Skeletal muscle tissue (tissue), 4 donors: Measurements from ENCODE around the gene DPF1. TPM values are rescaled to one million over a fixed set of nuclear protein-coding genes. Genes with fewer than 3 reads are reported as not detected.

ENCODE experiments used
- H3K27ac ChIP-seq: one replicate; pipeline ENCODE4 v1.7.0; 2013; ENCODE audit warnings: mild to moderate bottlenecking, low read depth, low read length, inconsistent platforms
- H3K27me3 ChIP-seq, 3 donors: one replicate each; pipeline ENCODE4 v1.7.0; 2013; ENCODE audit warnings: low read length in 3 of 3; ENCODE audit not compliant: control insufficient read depth in 3 of 3, insufficient read depth in 3 of 3
- H3K36me3 ChIP-seq, 3 donors: one replicate each; pipeline ENCODE4 v1.7.0; 2013; ENCODE audit warnings: low read length in 3 of 3; ENCODE audit not compliant: control insufficient read depth in 3 of 3, insufficient read depth in 3 of 3
- H3K4me1 ChIP-seq, 3 donors: one replicate each; pipeline ENCODE4 v1.7.0; 2013; ENCODE audit warnings: low read length in 3 of 3, mild to moderate bottlenecking in 3 of 3; ENCODE audit not compliant: control insufficient read depth in 3 of 3, insufficient read depth in 3 of 3
- H3K4me3 ChIP-seq, 3 donors: one replicate each; pipeline ENCODE4 v1.7.0; 2013; ENCODE audit warnings: low read length in 3 of 3
- H3K9ac ChIP-seq, 3 donors: one replicate each; pipeline ENCODE4 v1.7.0; 2013; ENCODE audit warnings: low read length in 3 of 3, mild to moderate bottlenecking in 3 of 3, moderate library complexity in 2 of 3, low read depth in 1 of 3
- H3K9me3 ChIP-seq, 3 donors: one replicate each; pipeline ENCODE4 v1.7.0; 2013; ENCODE audit warnings: low read length in 3 of 3; ENCODE audit not compliant: control insufficient read depth in 3 of 3
- total RNA-seq: library from RNA; depleted of rRNA; stranded (reverse); fragments of >200 nt; gene quantifications from one replicate; pipeline ENCODE4 v1.2.3, GENCODE V29; 2014
- donor health status: Osteomylitis.

DPF1 gene
- total RNA-seq, 1 donor from 2014 or later: 1.0 TPM

DNA sequence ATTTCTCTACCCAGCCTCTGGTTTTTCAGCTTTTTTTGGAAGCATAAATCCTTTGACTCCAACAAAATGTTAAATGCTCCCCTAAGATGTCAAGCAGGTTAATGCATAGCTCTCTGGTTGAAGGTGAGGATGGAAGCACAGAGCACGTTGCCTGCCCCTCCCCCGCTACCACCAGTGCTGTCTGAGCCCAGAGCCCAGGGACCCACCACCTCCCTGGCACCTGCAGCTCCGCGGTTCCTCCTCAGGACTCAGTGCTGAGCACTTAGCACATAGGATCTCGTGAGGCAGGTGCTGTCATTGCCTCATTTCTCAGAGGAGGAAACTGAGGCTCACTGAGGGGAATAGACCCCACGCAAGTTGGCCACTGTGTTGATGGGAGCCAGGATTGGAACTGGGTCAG lies 48.6 kb downstream of the DPF1 start:
- Histone ChIP-seq H3K9me3 (no peaks in the 10 kb centered on the region), H3K27ac (no peak overlapping the region), H3K4me3 (peak overlapping the region in 1 of 3 donors; percentile 84), H3K27me3 (no peaks in the 10 kb centered on the region), H3K36me3 (peaks cover 0 to 8% (median 0%) of the 10 kb centered on the region in 3 donors), H3K4me1 (peaks cover 18 to 35% (median 31%) of the 10 kb centered on the region in 3 donors), H3K9ac (peak overlapping the region in 1 of 3 donors; percentile 64)

- H3K4me1 ChIP-seq: peaks cover 18 to 35% (median 31%) of the 10 kb centered on the region in 3 donors
- peak overlapping the region; percentile 96 for H3K27ac ChIP-seq
- no peaks in the 10 kb centered on the region for H3K27me3 ChIP-seq
- H3K9me3 ChIP-seq: no peaks in the 10 kb centered on the region
- peaks cover 0 to 6% (median 2%) of the 10 kb centered on the region in 3 donors for H3K36me3 ChIP-seq
- peak overlapping the region; percentile 38 to 90 (median 68) for H3K9ac ChIP-seq
- peak overlapping the region in 2 of 3 donors; percentile 60 to 84 for H3K4me3 ChIP-seq
Observed at GRCh38 chr19:38173291-38174041, 50.6 kb downstream of the DPF1 start.

DNA sequence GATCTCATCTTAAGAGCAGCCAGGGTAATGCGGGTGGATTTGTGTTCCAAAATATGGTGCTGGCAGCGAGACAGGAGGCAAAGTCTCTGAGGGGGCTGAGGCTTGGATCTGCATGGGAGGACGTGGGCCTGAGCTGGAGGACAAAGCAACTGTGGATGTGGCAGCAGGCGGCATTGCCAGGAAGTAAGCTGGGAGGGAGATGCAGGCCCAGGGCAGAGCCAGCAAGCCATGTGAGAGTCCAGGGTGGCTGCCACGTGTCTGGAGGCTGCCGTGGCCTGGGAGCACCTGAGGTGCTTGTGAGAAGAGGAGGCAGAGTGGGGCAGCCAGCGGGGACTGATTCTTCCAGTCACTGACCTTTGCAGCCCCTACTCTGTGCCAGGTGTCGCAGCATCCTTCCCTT lies 52.0 kb downstream of the DPF1 start:
- peaks cover 18 to 33% (median 31%) of the 10 kb centered on the region in 3 donors for H3K4me1 ChIP-seq
- peaks cover 0 to 4% (median 2%) of the 10 kb centered on the region in 3 donors for H3K36me3 ChIP-seq
- H3K4me3 ChIP-seq: peak overlapping the region in 1 of 3 donors; percentile 3
- no peaks in the 10 kb centered on the region for H3K9me3 ChIP-seq
- peak overlapping the region in 2 of 3 donors; percentile 65 to 79 for H3K9ac ChIP-seq
- peak overlapping the region; percentile 96 for H3K27ac ChIP-seq
- no peaks in the 10 kb centered on the region for H3K27me3 ChIP-seq

DNA sequence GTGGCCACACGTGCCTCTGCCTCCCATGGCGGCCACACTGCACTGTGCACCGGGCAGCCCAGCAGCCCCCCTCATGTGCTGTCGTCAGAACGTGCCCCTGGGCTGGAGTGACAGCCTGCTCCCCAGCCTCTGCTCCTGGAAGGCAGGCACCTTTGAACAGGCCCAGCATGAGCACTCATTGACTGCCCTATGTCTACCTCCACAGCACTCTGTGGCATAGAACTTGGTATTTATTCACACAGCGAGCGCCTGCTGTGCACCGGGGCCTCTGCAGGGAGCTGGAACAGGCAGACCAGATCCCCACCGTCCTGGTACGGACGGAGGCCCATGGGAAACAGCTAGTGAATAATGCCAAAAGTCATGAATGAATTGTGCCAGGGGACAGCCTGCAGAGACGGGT lies 53.7 kb downstream of the DPF1 start:
- no peaks in the 10 kb centered on the region for H3K27me3 ChIP-seq
- H3K9me3 ChIP-seq: no peaks in the 10 kb centered on the region
- peaks cover 3 to 5% (median 3%) of the 10 kb centered on the region in 3 donors for H3K36me3 ChIP-seq
- H3K9ac ChIP-seq: peak overlapping the region in 1 of 3 donors; percentile 40
- peaks cover 18 to 31% (median 29%) of the 10 kb centered on the region in 3 donors for H3K4me1 ChIP-seq
- H3K27ac ChIP-seq: no peak overlapping the region
- H3K4me3 ChIP-seq: no peak overlapping the region

DNA sequence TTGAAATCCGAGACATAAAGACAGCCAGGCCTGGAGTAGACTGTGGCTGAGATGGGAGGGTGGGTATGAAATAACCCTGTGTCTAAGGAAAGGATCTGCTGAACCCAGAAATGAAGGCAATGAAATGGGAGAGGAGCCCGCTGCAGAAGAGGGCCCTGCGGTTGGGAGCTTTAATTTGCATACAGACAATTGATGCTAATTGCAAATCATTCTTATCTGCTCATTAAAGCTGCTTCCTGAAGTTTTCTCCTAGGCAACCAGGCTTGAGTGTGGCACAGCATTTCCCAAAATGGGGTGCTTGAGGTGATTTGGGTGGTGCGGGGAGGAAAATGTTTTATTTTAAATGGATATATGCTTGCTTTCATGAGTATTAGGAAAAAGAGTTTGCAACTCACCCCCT lies 55.4 kb downstream of the DPF1 start:
- Histone ChIP-seq H3K9ac (no peak overlapping the region), H3K36me3 (peaks cover 12 to 21% (median 13%) of the 10 kb centered on the region in 3 donors), H3K4me3 (no peak overlapping the region), H3K27ac (no peak overlapping the region), H3K4me1 (peaks cover 11 to 18% (median 18%) of the 10 kb centered on the region in 3 donors), H3K9me3 (no peaks in the 10 kb centered on the region), H3K27me3 (no peaks in the 10 kb centered on the region)

DNA sequence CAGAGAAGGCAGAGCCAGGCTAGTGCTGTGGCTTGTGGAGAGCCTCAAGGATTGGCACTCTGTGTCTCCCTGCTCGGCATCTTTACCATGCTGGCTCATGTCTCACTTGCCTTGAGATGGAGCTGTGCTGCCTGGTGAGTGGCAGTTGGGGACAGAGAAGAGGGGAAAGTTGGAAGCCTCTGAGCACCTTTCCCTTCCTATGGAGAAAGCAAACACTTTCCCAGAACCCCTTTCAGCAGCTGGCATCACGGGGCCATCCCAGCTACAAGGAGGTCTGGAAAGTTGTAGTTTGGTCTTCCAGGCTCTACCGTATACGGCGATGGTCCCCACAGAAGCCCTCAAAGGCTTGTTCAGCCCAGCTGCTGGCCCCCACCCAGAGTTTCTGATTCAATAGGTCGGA lies 58.7 kb downstream of the DPF1 start:
- no peak overlapping the region for H3K9ac ChIP-seq
- H3K27ac ChIP-seq: no peak overlapping the region
- H3K9me3 ChIP-seq: peaks cover 6 to 9% (median 8%) of the 10 kb centered on the region in 3 donors
- H3K27me3 ChIP-seq: no peaks in the 10 kb centered on the region
- H3K4me3 ChIP-seq: no peak overlapping the region
- no peaks in the 10 kb centered on the region for H3K4me1 ChIP-seq
- H3K36me3 ChIP-seq: peaks cover 22 to 36% (median 25%) of the 10 kb centered on the region in 3 donors

GRCh38 chr19:38164526-38164925 lies 59.5 kb downstream of the DPF1 start:
- H3K9ac ChIP-seq: no peak overlapping the region
- H3K36me3 ChIP-seq: peaks cover 22 to 36% (median 26%) of the 10 kb centered on the region in 3 donors

GRCh38 chr19:38163419-38164290 lies 60.4 kb downstream of the DPF1 start:
- Histone ChIP-seq H3K4me1 (no peaks in the 10 kb centered on the region), H3K36me3 (peaks cover 22 to 36% (median 26%) of the 10 kb centered on the region in 3 donors), H3K9me3 (peaks cover 6 to 9% (median 8%) of the 10 kb centered on the region in 3 donors), H3K27ac (no peak overlapping the region), H3K9ac (no peak overlapping the region), H3K27me3 (no peaks in the 10 kb centered on the region), H3K4me3 (no peak overlapping the region)

More at GRCh38 chr19:38164526-38164925, 59.5 kb downstream of the DPF1 start:
- peaks cover 6 to 9% (median 8%) of the 10 kb centered on the region in 3 donors for H3K9me3 ChIP-seq
- no peak overlapping the region for H3K27ac ChIP-seq
- H3K4me1 ChIP-seq: no peaks in the 10 kb centered on the region
- H3K27me3 ChIP-seq: no peaks in the 10 kb centered on the region
- H3K4me3 ChIP-seq: no peak overlapping the region

DNA sequence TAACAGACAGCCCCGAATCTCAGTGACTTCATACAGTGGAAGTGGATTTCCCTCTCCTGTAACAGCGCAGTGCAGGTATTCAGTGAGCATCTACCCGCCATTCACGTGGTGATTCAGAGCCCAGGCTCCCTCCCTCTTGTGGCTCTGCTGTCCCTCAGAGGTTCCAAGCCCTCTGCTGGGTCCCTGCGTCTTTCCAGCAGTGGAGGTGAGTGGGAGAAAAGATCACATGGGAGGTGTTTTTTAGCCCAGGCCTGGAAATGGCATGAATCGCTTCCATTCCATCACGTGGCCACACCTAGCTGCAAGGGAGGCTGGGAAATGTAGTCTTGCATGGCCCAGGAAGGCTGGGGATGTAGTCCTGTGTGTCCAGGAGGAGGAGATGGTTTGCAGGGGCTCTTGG lies 61.4 kb downstream of the DPF1 start:
- Histone ChIP-seq H3K27me3 (no peaks in the 10 kb centered on the region), H3K4me3 (no peak overlapping the region), H3K4me1 (no peaks in the 10 kb centered on the region), H3K9ac (no peak overlapping the region), H3K27ac (no peak overlapping the region), H3K36me3 (peaks cover 22 to 36% (median 26%) of the 10 kb centered on the region in 3 donors), H3K9me3 (peaks cover 6 to 9% (median 8%) of the 10 kb centered on the region in 3 donors)
